Mammary epithelial cell (primary cell): ENCODE measurements around the gene MED12L.

Experiments used
- CTCF ChIP-seq, 2 donors: IDR thresholded peaks in 1 of 2; conservative IDR thresholded peaks in 1 of 2; 2 replicates each; pipeline ENCODE4 v1.5.1; 2011 to 2012; ENCODE audit warnings: inconsistent platforms in 2 of 2, low read length in 2 of 2, mild to moderate bottlenecking in 2 of 2, control low read depth in 1 of 2, low read depth in 1 of 2; ENCODE audit not compliant: insufficient read depth in 1 of 2; ENCODE audit errors: extremely low read depth in 1 of 2
- EZH2 ChIP-seq: IDR thresholded peaks from 2 replicates; pipeline ENCODE4 v1.6.1; 2012; ENCODE audit warnings: low read length, inconsistent platforms, borderline replicate concordance

GRCh38 chr3:151062611-151063010 is 22.9 kb upstream of the MED12L start:
- TF ChIP-seq EZH2 = no peak
- TF ChIP-seq CTCF (conservative IDR thresholded peaks at IDR 0.05 in 1 of 2, IDR thresholded peaks at IDR 0.05 in 1 of 2; ENCODE audit: extremely low read depth in 1 of 2, insufficient read depth in 1 of 2, low read depth in 1 of 2, low read length in 2 of 2) = no peak
